NT2/D1 (cell line): ENCODE results near the gene APOB.

Source experiments
- DNase-seq: peaks from one replicate; pipeline ENCODE4 v3.0.0-alpha.2; 2011; ENCODE audit warnings: low read depth, low spot score
- H3K27me3 ChIP-seq: 2 replicates; pipeline ENCODE4 v1.6.0; 2011; ENCODE audit warnings: mild to moderate bottlenecking; ENCODE audit not compliant: insufficient read length, insufficient read depth
- H3K36me3 ChIP-seq: 2 replicates; pipeline ENCODE4 v1.6.1; 2011; ENCODE audit warnings: mild to moderate bottlenecking, low read length, mixed read lengths; ENCODE audit not compliant: insufficient read depth, insufficient read length
- H3K4me1 ChIP-seq: 2 replicates; pipeline ENCODE4 v1.5.1; 2011; ENCODE audit not compliant: insufficient read depth, insufficient read length
- H3K4me3 ChIP-seq: 2 replicates; pipeline ENCODE4 v1.5.1; 2011; ENCODE audit warnings: low read depth; ENCODE audit not compliant: insufficient read length
- H3K9ac ChIP-seq: 2 replicates; pipeline ENCODE4 v1.6.0; 2011; ENCODE audit warnings: low read depth; ENCODE audit not compliant: insufficient read length
- H3K9me3 ChIP-seq: 2 replicates; pipeline ENCODE4 v1.5.1; 2011; ENCODE audit warnings: mild to moderate bottlenecking, low read length; ENCODE audit not compliant: insufficient read depth
- SUZ12 ChIP-seq: IDR thresholded peaks from 2 replicates; pipeline ENCODE4 v1.6.1; 2011; ENCODE audit not compliant: insufficient read length, insufficient read depth; ENCODE audit errors: extremely low read depth
- YY1 ChIP-seq: IDR thresholded peaks from 2 replicates; pipeline ENCODE4 v1.6.1; 2011; ENCODE audit not compliant: insufficient read length, insufficient read depth
- ZNF274 ChIP-seq: IDR thresholded peaks from 2 replicates; pipeline ENCODE4 v1.6.1; 2011; ENCODE audit warnings: mild to moderate bottlenecking, low read depth, low read length

Gene APOB

DNA sequence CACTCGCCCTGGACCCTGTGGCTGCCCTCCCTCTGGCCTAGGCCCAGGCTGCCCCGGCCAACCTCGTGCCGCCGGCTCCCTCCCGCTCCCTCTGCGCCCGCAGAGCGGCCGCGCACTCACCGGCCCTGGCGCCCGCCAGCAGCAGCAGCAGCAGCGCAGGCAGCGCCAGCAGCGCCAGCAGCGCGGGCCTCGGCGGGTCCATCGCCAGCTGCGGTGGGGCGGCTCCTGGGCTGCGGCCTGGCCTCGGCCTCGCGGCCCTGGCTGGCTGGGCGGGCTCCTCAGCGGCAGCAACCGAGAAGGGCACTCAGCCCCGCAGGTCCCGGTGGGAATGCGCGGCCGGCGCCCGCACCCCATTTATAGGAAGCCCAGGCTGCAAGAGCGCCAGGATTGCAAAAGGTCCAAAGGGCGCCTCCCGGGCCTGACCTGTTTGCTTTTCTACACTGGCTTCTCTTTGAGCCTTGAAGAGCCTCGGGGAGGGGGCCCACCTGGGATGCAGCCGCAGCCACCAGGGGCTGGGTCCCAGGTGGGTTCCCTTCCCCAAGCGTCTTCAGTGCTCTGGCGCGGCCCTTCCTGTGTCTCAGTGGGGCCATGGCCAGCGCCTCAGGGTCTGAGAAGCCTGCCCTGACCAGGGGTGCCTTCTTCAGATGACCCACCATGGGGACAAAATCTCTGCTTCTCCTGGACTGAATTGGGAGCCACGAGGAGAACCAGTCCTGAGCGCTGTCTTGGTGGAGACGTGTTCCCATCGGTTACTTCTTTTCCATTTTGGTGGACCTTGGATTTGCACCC is at the start of gene APOB:
APOB (minus strand) TSS at position 330 of the 789 bp plus-strand sequence; CDS start at position 202, 128 bp downstream.
- Histone ChIP-seq H3K4me1 (no peaks in the 10 kb centered on the region), H3K36me3 (no peaks in the 10 kb centered on the region), H3K9ac (peak within 1 kb of the TSS; percentile 77), H3K9me3 (no peaks in the 10 kb centered on the region), H3K4me3 (peak within 1 kb of the TSS; percentile 57), H3K27me3 (peaks cover 12% of the 10 kb centered on the region)
- TF ChIP-seq SUZ12 (no peak), YY1 (no peak), ZNF274 (no peak)
- no peak for DNase-seq

GRCh38 chr2:21092308-21092869 is 48.5 kb upstream of the APOB start:
- Histone ChIP-seq H3K9me3 (no peaks in the 10 kb centered on the region), H3K27me3 (no peaks in the 10 kb centered on the region), H3K4me1 (no peaks in the 10 kb centered on the region), H3K36me3 (no peaks in the 10 kb centered on the region), H3K4me3 (no peak overlapping the region), H3K9ac (no peak overlapping the region)
- DNase-seq: no peak
- TF ChIP-seq SUZ12 (no peak), ZNF274 (no peak), YY1 (no peak)

DNA sequence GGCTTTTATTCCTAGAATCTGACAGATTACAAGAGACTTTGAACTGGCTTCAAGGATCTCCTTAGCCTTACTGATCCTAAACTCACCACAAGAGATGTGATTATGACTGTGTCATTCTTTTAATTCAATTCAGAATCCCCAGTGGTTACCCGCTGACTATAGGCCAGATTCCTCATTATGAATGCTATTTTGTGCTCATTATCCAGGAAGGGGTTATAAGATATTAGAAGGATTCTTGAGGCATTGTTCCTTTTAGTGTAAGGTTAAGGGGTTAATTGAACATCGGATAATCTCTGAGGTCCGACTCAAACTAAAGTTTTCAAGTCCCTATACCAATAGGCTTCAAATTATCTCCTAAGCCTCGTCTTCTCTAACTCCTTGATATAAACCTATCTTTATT is 40.5 kb upstream of the APOB start:
- no peak overlapping the region for H3K9ac ChIP-seq
- no peak for TF ChIP-seq YY1
- TF ChIP-seq SUZ12: no peak
- TF ChIP-seq ZNF274: no peak
- no peaks in the 10 kb centered on the region for H3K36me3 ChIP-seq
- H3K4me3 ChIP-seq: no peak overlapping the region
- no peaks in the 10 kb centered on the region for H3K9me3 ChIP-seq
- no peaks in the 10 kb centered on the region for H3K4me1 ChIP-seq
- DNase-seq: no peak
- H3K27me3 ChIP-seq: no peaks in the 10 kb centered on the region

- TF ChIP-seq SUZ12: no peak
- TF ChIP-seq YY1: no peak
- no peak for TF ChIP-seq ZNF274
Measured at GRCh38 chr2:21083482-21083881, 39.6 kb upstream of the APOB start.

DNA sequence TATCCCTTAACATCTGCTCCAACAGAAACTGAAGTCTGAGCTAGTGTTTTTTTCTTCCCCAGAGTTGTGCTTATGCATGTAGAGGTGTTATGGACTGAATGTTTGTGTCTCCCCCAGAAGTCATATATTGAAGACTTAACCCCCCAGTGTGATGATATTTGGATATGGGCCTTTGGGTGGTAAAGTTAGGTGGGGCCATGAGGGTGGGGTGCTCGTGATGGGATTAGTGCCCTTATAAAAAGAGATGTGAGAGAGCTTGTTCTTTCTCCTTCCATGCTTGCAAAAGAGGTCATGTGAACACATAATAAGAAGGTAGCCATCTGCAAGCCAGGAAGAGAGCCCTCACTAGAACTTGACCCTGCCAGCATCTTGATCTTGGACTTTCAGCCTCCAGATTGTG is 34.4 kb upstream of the APOB start:
- no peaks in the 10 kb centered on the region for H3K27me3 ChIP-seq
- no peaks in the 10 kb centered on the region for H3K4me1 ChIP-seq
- DNase-seq: no peak
- H3K36me3 ChIP-seq: no peaks in the 10 kb centered on the region
- TF ChIP-seq SUZ12 (no peak), ZNF274 (no peak), YY1 (no peak)
- H3K9ac ChIP-seq: no peak overlapping the region
- no peaks in the 10 kb centered on the region for H3K9me3 ChIP-seq
- H3K4me3 ChIP-seq: no peak overlapping the region

More at GRCh38 chr2:21083482-21083881, 39.6 kb upstream of the APOB start:
- Histone ChIP-seq H3K9me3 (no peaks in the 10 kb centered on the region), H3K27me3 (no peaks in the 10 kb centered on the region), H3K9ac (no peak overlapping the region), H3K4me1 (no peaks in the 10 kb centered on the region), H3K36me3 (no peaks in the 10 kb centered on the region), H3K4me3 (no peak overlapping the region)
- no peak for DNase-seq

GRCh38 chr2:21072477-21073242 is 28.8 kb upstream of the APOB start:
- no peaks in the 10 kb centered on the region for H3K9me3 ChIP-seq
- H3K27me3 ChIP-seq: no peaks in the 10 kb centered on the region
- no peaks in the 10 kb centered on the region for H3K4me1 ChIP-seq
- DNase-seq: no peak
- TF ChIP-seq SUZ12 (no peak), ZNF274 (no peak), YY1 (no peak)
- no peak overlapping the region for H3K4me3 ChIP-seq
- H3K36me3 ChIP-seq: no peaks in the 10 kb centered on the region
- no peak overlapping the region for H3K9ac ChIP-seq
